GM23338 (cell line): ENCODE measurements around the gene OXCT1. TPM values are rescaled to one million over a fixed set of nuclear protein-coding genes. Genes with fewer than 3 reads are reported as not detected.

Experiments used
- ATAC-seq: fragments of 200-7000 bp; cut with Tn5 transposase; 3 replicates; pipeline ENCODE4 v1.9.1; 2020
- DNase-seq: peaks from one replicate; pipeline ENCODE4 v3.0.0-alpha.2; 2015; ENCODE audit warnings: low spot score
- H2AFZ ChIP-seq: fragments of 200-600 bp; sonication (generic); 2 replicates; pipeline ENCODE4 v1.8.0; 2016; ENCODE audit warnings: antibody characterized with exemption, mild to moderate bottlenecking, moderate library complexity
- H3F3A ChIP-seq: fragments of 200-600 bp; sonication (generic); replicated peaks from 2 replicates; pipeline ENCODE4 v1.8.0; 2017; ENCODE audit warnings: antibody characterized with exemption, mixed run types, low read depth
- H3K27ac ChIP-seq: fragments of 200-600 bp; sonication (generic); 2 replicates; pipeline ENCODE4 v1.6.1; 2016; ENCODE audit warnings: low read depth
- H3K27me3 ChIP-seq: fragments of 200-600 bp; sonication (generic); 2 replicates; pipeline ENCODE4 v1.8.0; 2016; ENCODE audit warnings: mild to moderate bottlenecking, mixed run types, moderate library complexity; ENCODE audit not compliant: insufficient read depth
- H3K36me3 ChIP-seq: fragments of 200-600 bp; sonication (generic); 2 replicates; pipeline ENCODE4 v1.8.0; 2016; ENCODE audit warnings: mild to moderate bottlenecking; ENCODE audit not compliant: insufficient read depth
- H3K4me1 ChIP-seq: fragments of 200-600 bp; sonication (generic); 2 replicates; pipeline ENCODE4 v1.8.0; 2016; ENCODE audit warnings: mild to moderate bottlenecking, moderate library complexity; ENCODE audit not compliant: insufficient read depth
- H3K4me2 ChIP-seq: fragments of 200-600 bp; sonication (generic); 2 replicates; pipeline ENCODE4 v1.7.1; 2017; ENCODE audit warnings: mixed run types
- H3K4me3 ChIP-seq: fragments of 200-600 bp; sonication (generic); 2 replicates; pipeline ENCODE4 v1.6.1; 2016; ENCODE audit warnings: mixed run types
- H3K79me2 ChIP-seq: fragments of 200-600 bp; sonication (generic); replicated peaks from 2 replicates; pipeline ENCODE4 v1.8.0; 2017; ENCODE audit warnings: mild to moderate bottlenecking; ENCODE audit not compliant: insufficient read depth
- H3K9me2 ChIP-seq: fragments of 200-600 bp; sonication (generic); 2 replicates; pipeline ENCODE4 v1.8.0; 2017; ENCODE audit not compliant: insufficient read depth
- H4K20me1 ChIP-seq: fragments of 200-600 bp; sonication (generic); replicated peaks from 2 replicates; pipeline ENCODE4 v1.8.0; 2017; ENCODE audit warnings: mild to moderate bottlenecking; ENCODE audit not compliant: insufficient read depth
- H3K27ac Mint-ChIP-seq: 2 replicates; pipeline ENCODE4 v1.8.0; 2020; ENCODE audit warnings: inconsistent platforms, mild to moderate bottlenecking, moderate library complexity, mixed read lengths
- H3K27me3 Mint-ChIP-seq: 3 replicates; pipeline ENCODE4 v1.8.0; 2022; ENCODE audit warnings: low read depth, mild to moderate bottlenecking, moderate library complexity, mixed read lengths, inconsistent platforms; ENCODE audit not compliant: insufficient read depth, poor library complexity
- H3K36me3 Mint-ChIP-seq: 3 replicates; pipeline ENCODE4 v1.8.0; 2021; ENCODE audit warnings: low read depth, mild to moderate bottlenecking, inconsistent platforms, moderate library complexity, mixed read lengths
- H3K4me1 Mint-ChIP-seq: 3 replicates; pipeline ENCODE4 v1.8.0; 2020; ENCODE audit warnings: mild to moderate bottlenecking, inconsistent platforms, mixed read lengths
- H3K4me3 Mint-ChIP-seq: 3 replicates; pipeline ENCODE4 v1.8.0; 2021; ENCODE audit warnings: moderate library complexity, mild to moderate bottlenecking, inconsistent platforms, mixed read lengths
- H3K9me3 Mint-ChIP-seq: 3 replicates; pipeline ENCODE4 v1.8.0; 2020; ENCODE audit warnings: moderate library complexity, mild to moderate bottlenecking, inconsistent platforms, mixed read lengths
- CTCF ChIP-seq, 2 experiments: fragments of 200-600 bp in 1 of 2; sonication (generic) in 1 of 2; conservative IDR thresholded peaks; 2 replicates each; pipeline versions ENCODE4 v1.5.1 to v1.6.1; 2016 to 2017; ENCODE audit warnings: antibody characterized with exemption in 2 of 2, low read depth in 2 of 2, mild to moderate bottlenecking in 2 of 2, moderate library complexity in 1 of 2
- ETS1 ChIP-seq: IDR thresholded peaks from 2 replicates; pipeline ENCODE4 v1.6.1; 2016; ENCODE audit warnings: antibody characterized with exemption
- EZH2 ChIP-seq: fragments of 200-600 bp; sonication (generic); IDR thresholded peaks from one replicate; pipeline ENCODE4 v1.8.0; 2017; ENCODE audit warnings: antibody characterized with exemption, mild to moderate bottlenecking, low read depth; ENCODE audit not compliant: unreplicated experiment
- POLR2AphosphoS5 ChIP-seq: IDR thresholded peaks from 2 replicates; pipeline ENCODE4 v1.6.1; 2016; ENCODE audit warnings: antibody characterized with exemption, low read depth
- REST ChIP-seq: IDR thresholded peaks from one replicate; pipeline ENCODE4 v1.6.1; 2018; ENCODE audit warnings: antibody characterized with exemption; ENCODE audit not compliant: unreplicated experiment
- STAT1 ChIP-seq: IDR thresholded peaks from one replicate; pipeline ENCODE4 v1.6.1; 2016; ENCODE audit warnings: antibody characterized with exemption; ENCODE audit not compliant: unreplicated experiment
- ZNF114 ChIP-seq: fragments of 250-450 bp; sonication (Bioruptor Pico); IDR thresholded peaks from 2 replicates; pipeline ENCODE4 v1.5.0; 2020; ENCODE audit warnings: mild to moderate bottlenecking, moderate library complexity
- ZNF331 ChIP-seq: fragments of 250-450 bp; sonication (Bioruptor Pico); IDR thresholded peaks from 2 replicates; pipeline ENCODE4 v1.5.0; 2020; ENCODE audit warnings: low read depth, mild to moderate bottlenecking, moderate library complexity
- polyA plus RNA-seq: library from polyadenylated mRNA; unstranded; fragments of >200 nt; fragmentation: Nextera tagmentation; extraction: Ambion mirVana; gene quantifications from 2 replicates; pipeline ENCODE4 v1.2.1, GENCODE V29; 2016
- total RNA-seq: library from RNA; depleted of rRNA; stranded (reverse); fragments of >200 nt; shearing (Covaris generic); gene quantifications from 2 replicates; pipeline ENCODE4 v1.2.3, GENCODE V29; 2014

OXCT1 gene
- total and polyA plus RNA-seq, 2 experiments from 2014 or later: 11.6 to 37.0 TPM

- ATAC-seq (peak; percentile 31), DNase-seq (peak; percentile 45)
- Histone ChIP-seq H3K4me1 (peaks cover 10% of the 10 kb centered on the region; the same call in 1 of the 2 replicates), H3K27ac (no peak overlapping the region), H3K9me2 (no peaks in the 10 kb centered on the region), H3F3A (0 out of 2 replicates have a peak, but pooled peaks cover 3% of the 10 kb centered on the region), H2AFZ (peak overlapping the region; percentile 96; the same call in 1 of the 2 replicates), H4K20me1 (no peaks in the 10 kb centered on the region; the same call in none of the 2 replicates), H3K4me3 (peak overlapping the region; percentile 90), H3K4me2 (peak overlapping the region; percentile 92), H3K27me3 (peaks cover 36% of the 10 kb centered on the region), H3K79me2 (peaks cover 32% of the 10 kb centered on the region), H3K36me3 (no peaks in the 10 kb centered on the region)
- H3K9me3 Mint-ChIP-seq: no peaks in the 10 kb centered on the region
- peaks cover 12% of the 10 kb centered on the region for H3K27me3 Mint-ChIP-seq
- H3K4me1 Mint-ChIP-seq: peaks cover 14% of the 10 kb centered on the region; the same call in 2 of the 3 replicates
- peak overlapping the region; percentile 89 for H3K4me3 Mint-ChIP-seq
- peaks cover 4% of the 10 kb centered on the region for H3K36me3 Mint-ChIP-seq
- TF ChIP-seq ZNF331 (CRISPR knock-in tag) (no peak), POLR2AphosphoS5 (no peak), STAT1 (no peak), REST (no peak), CTCF (conservative IDR thresholded peaks at IDR 0.05; ENCODE audit: low read depth in 2 of 2) (no peak)
- H3K27ac Mint-ChIP-seq: no peak overlapping the region; the same call in 1 of the 2 replicates
Measured at GRCh38 chr5:41869151-41869723, 988 bp downstream of the OXCT1 start.

GRCh38 chr5:41863871-41864486, 6.2 kb downstream of the OXCT1 start:
- H3K9me2 ChIP-seq: no peaks in the 10 kb centered on the region
- H3K4me2 ChIP-seq: no peak overlapping the region
- H3K4me3 Mint-ChIP-seq: no peak overlapping the region
- 0 out of 2 replicates have a peak, but pooled peaks cover 7% of the 10 kb centered on the region for H3K36me3 ChIP-seq
- no peak for TF ChIP-seq REST
- no peak for TF ChIP-seq POLR2AphosphoS5
- TF ChIP-seq EZH2: no peak
- no peak for TF ChIP-seq ETS1
- TF ChIP-seq ZNF331 (CRISPR knock-in tag): no peak
- no peak for TF ChIP-seq STAT1
- TF ChIP-seq ZNF114 (CRISPR knock-in tag): no peak
- no peak overlapping the region for H3K27ac Mint-ChIP-seq
- H3F3A ChIP-seq: no peaks in the 10 kb centered on the region
- DNase-seq (no peak), ATAC-seq (no peak)
- peaks cover 43% of the 10 kb centered on the region for H3K79me2 ChIP-seq
- peaks cover 5% of the 10 kb centered on the region for H3K27me3 ChIP-seq
- H3K36me3 Mint-ChIP-seq: peaks cover 11% of the 10 kb centered on the region; the same call in 2 of the 3 replicates
- H3K4me1 ChIP-seq: 0 out of 2 replicates have a peak, but pooled peaks cover 3% of the 10 kb centered on the region
- H3K9me3 Mint-ChIP-seq: no peaks in the 10 kb centered on the region
- peaks cover under 1% of the 10 kb centered on the region for H3K27me3 Mint-ChIP-seq
- peaks cover 7% of the 10 kb centered on the region; the same call in 2 of the 3 replicates for H3K4me1 Mint-ChIP-seq
- no peak overlapping the region for H2AFZ ChIP-seq
- H4K20me1 ChIP-seq: no peaks in the 10 kb centered on the region; the same call in none of the 2 replicates
- no peak overlapping the region for H3K4me3 ChIP-seq
- H3K27ac ChIP-seq: no peak overlapping the region
